ENCODE results near the gene WNT3.

WNT3 gene

GRCh38 chr17:46834846-46835245 lies 16.4 kb upstream of the WNT3 start:
- no peak for DNase-seq

GRCh38 chr17:46833840-46834208 lies 15.3 kb upstream of the WNT3 start:
- no peak for DNase-seq

- DNase-seq, result no peak
Observed at GRCh38 chr17:46832945-46833839, 14.7 kb upstream of the WNT3 start.

GRCh38 chr17:46832331-46832821 lies 13.9 kb upstream of the WNT3 start:
- DNase-seq, result no peak

GRCh38 chr17:46831573-46832330 lies 13.3 kb upstream of the WNT3 start:
- no peak for DNase-seq

GRCh38 chr17:46827274-46827673 lies 8.8 kb upstream of the WNT3 start:
- no peak for DNase-seq

- no peak for DNase-seq
Observed at GRCh38 chr17:46826116-46826515, 7.6 kb upstream of the WNT3 start.

- no peak for DNase-seq
Observed at GRCh38 chr17:46823657-46824056, 5.2 kb upstream of the WNT3 start.

GRCh38 chr17:46822388-46822921 lies 4.0 kb upstream of the WNT3 start:
- peak; percentile 56 for DNase-seq

- DNase-seq, result no peak
Observed at GRCh38 chr17:46821482-46822387, 3.2 kb upstream of the WNT3 start.

GRCh38 chr17:46820592-46821450 lies 2.3 kb upstream of the WNT3 start:
- DNase-seq, result no peak

GRCh38 chr17:46819906-46820351 lies 1.4 kb upstream of the WNT3 start:
- DNase-seq, result no peak

GRCh38 chr17:46818929-46819859 lies 702 bp upstream of the WNT3 start:
- no peak for DNase-seq

GRCh38 chr17:46817901-46818209 lies 637 bp downstream of the WNT3 start:
- DNase-seq, result no peak

- no peak for DNase-seq
Observed at GRCh38 chr17:46817151-46817900, 1.2 kb downstream of the WNT3 start.

GRCh38 chr17:46815474-46816353 lies 2.8 kb downstream of the WNT3 start:
- DNase-seq, result no peak

- no peak for DNase-seq
Observed at GRCh38 chr17:46814446-46814845, 4.0 kb downstream of the WNT3 start.

GRCh38 chr17:46813920-46814319 lies 4.6 kb downstream of the WNT3 start:
- no peak for DNase-seq

All from NCI-H2171 (cell line).